ENCODE data around the gene NSUN4. TPM values are rescaled to one million over a fixed set of nuclear protein-coding genes. Genes with fewer than 3 reads are reported as not detected.
A peak's percentile ranks its signal among the peaks of the same experiment; 100 is the strongest.
"Not testable (repeated sequence)": the region's sequence is repeated elsewhere in the genome, so short reads cannot be mapped to it uniquely, and the experiment has no call there.

Gene NSUN4
- total and polyA plus RNA-seq, 12 donors = 9.6 to 18.7 (median 15.6) TPM

DNA sequence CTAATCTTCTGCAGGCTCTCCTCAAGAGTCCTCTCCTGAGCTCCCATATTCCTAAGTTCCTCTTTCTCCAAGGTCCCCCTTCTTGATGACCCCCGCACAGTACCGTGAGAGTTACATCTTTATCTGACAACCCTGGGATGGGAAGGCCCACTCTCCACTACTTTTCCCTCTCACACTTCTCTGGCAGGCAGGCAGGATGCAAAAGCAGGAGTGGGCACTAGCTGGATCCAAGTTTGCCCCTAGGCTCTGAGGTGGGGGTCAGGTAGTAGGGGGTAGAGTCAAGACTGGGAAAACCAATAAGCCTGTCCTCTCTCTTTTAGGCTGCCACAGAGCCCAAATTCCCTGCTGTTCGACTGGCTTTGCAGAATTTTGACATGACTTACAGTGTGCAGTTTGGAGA lies 3.9 kb downstream of the NSUN4 start:
- TF ChIP-seq, protein P1, sequence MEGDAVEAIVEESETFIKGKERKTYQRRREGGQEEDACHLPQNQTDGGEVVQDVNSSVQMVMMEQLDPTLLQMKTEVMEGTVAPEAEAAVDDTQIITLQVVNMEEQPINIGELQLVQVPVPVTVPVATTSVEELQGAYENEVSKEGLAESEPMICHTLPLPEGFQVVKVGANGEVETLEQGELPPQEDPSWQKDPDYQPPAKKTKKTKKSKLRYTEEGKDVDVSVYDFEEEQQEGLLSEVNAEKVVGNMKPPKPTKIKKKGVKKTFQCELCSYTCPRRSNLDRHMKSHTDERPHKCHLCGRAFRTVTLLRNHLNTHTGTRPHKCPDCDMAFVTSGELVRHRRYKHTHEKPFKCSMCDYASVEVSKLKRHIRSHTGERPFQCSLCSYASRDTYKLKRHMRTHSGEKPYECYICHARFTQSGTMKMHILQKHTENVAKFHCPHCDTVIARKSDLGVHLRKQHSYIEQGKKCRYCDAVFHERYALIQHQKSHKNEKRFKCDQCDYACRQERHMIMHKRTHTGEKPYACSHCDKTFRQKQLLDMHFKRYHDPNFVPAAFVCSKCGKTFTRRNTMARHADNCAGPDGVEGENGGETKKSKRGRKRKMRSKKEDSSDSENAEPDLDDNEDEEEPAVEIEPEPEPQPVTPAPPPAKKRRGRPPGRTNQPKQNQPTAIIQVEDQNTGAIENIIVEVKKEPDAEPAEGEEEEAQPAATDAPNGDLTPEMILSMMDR (IDR thresholded peaks at IDR 0.05) = no peak

DNA sequence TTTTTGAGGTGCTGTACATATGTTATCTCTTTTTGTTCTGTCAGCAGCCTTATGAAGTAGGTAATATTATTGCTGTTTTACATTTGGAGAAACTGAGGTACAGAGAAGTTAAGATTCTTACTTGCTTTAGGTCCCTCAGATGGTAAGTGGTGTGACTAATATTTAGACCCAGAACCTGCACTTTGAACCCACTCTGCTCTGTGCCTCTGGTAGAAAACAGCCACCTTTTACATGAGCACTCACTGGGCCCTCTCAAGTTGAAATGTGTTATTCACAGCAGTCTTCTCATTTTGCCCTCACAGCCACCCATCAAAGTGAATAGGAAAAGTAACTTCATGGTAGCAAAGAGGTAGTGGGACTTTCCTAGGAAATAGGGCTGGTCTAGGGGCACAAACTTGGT lies 4.7 kb downstream of the NSUN4 start:
- ATAC-seq (no peak), DNase-seq (no peak)
- no peaks in the 10 kb centered on the region for H3K27me3 ChIP-seq
- TF ChIP-seq, protein P1 (IDR thresholded peaks at IDR 0.05) = no peak
- H3K4me3 ChIP-seq = no peak overlapping the region
- intact Hi-C loops (cut with DNase I) = loop anchor here in 4 of 10 donors (5.0 to 10.0 kb wide), 2 partner anchors 98 to 100 kb away; partner anchors contain the start of gene RAD54L (in 4 of the 4)
- H3K36me3 ChIP-seq = peaks cover 0 to 66% (median 34%) of the 10 kb centered on the region in 9 donors
- no peak overlapping the region for H3K27ac ChIP-seq
- H3K4me1 ChIP-seq = peaks cover 0 to 29% (median 23%) of the 10 kb centered on the region in 9 donors
- no peaks in the 10 kb centered on the region for H3K9me3 ChIP-seq

More for the DNA sequence above, 3.9 kb downstream of the NSUN4 start:
- Histone ChIP-seq H3K9me3 (no peaks in the 10 kb centered on the region), H3K27ac (no peak overlapping the region), H3K4me3 (no peak overlapping the region), H3K36me3 (peaks cover 0 to 58% (median 27%) of the 10 kb centered on the region in 9 donors), H3K27me3 (no peaks in the 10 kb centered on the region), H3K4me1 (peaks cover 0 to 37% (median 24%) of the 10 kb centered on the region in 9 donors)
- no peak for DNase-seq
- intact Hi-C loops (cut with DNase I) = loop anchor here in 7 of 10 donors (5.0 to 10.0 kb wide), 2 partner anchors 42 to 100 kb away; partner anchors contain the start of genes LRRC41 (in 5 of the 7), UQCRH (in 5 of the 7) and RAD54L (in 3 of the 7)
- no peak for ATAC-seq
- 83 to 85% methylated on average over 3 of the region's 3 CpGs for WGBS, 2 donors

DNA sequence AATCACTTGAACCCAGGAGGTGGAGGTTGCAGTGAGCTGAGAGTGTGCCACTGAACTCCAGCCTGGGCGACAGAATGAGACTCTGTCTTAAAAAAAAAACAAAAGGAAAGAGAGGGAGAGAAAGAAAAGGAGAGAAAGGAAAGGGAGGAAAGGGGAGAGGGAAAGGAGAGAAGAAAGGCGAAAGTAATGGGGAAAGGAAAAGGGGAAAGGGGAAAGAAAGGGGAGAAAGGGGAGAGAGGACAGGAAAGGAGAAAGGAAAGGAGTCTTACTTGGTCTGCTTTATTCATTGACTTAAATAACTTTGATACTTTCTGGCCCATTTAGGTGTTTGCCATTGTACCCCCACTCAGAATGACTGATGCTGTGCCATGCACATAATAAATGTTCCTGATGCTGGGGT lies 11.8 kb downstream of the NSUN4 start:
- H3K36me3 ChIP-seq = peaks cover 0 to 98% (median 49%) of the 10 kb centered on the region in 9 donors
- intact Hi-C loops (cut with DNase I) = no loop called here
- TF ChIP-seq, protein P1 (IDR thresholded peaks at IDR 0.05) = no peak

DNA sequence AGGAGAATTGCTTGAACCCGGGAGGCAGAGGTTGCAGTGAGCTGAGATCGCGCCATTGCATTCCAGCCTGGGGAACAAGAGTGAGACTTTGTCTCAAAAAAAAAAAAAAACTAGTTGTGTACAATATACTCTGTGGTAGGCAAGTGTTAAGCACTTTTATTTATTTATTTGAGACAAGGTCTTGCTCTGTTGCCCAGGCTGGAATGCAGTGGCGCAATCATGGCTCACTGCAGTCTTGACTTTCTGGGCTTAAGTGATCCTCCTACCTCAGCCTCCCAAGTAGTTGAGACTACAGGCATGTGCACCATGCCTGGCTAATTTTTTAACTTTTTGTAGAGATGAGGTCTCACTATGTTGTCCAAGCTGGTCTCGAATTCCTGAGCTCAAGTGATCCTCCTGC lies 15.3 kb downstream of the NSUN4 start:
- 90 to 91% methylated on average over 5 of the region's 5 CpGs for WGBS, 2 donors

More for the DNA sequence above, 11.8 kb downstream of the NSUN4 start:
- no peaks in the 10 kb centered on the region for H3K27me3 ChIP-seq
- no peak for ATAC-seq
- WGBS, 2 donors = 87% methylated on average over 2 of the region's 2 CpGs
- DNase-seq = no peak
- H3K27ac ChIP-seq = no peak overlapping the region
- no peak overlapping the region for H3K4me3 ChIP-seq
- no peaks in the 10 kb centered on the region for H3K9me3 ChIP-seq
- peaks cover 0 to 9% (median 0%) of the 10 kb centered on the region in 9 donors for H3K4me1 ChIP-seq

DNA sequence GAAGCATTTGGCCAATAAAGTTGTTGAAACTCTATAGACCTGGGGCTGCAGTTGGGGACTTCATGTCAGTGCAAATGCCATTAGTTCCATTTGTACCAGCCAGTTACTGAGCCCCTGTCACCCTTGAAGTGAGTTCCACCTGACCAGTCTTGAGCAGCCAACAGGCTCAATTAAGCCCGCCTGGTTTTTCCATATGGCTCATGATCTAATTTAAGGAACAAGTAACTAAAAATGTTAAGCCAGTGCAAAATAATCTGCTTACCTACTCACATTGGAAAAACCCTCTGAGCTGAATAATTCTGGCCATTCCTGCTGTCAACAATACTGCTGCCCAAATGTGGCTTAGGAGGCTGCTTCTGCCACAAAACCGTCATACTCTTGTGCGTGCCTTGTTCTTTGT lies 21.6 kb downstream of the NSUN4 start:
- no peaks in the 10 kb centered on the region for H3K9me3 ChIP-seq
- intact Hi-C loops (cut with DNase I) = no loop called here
- ATAC-seq = peak in 1 of 8 donors; percentile 31

More for the DNA sequence above, 15.3 kb downstream of the NSUN4 start:
- H3K4me1 ChIP-seq; DNase-seq; ATAC-seq; H3K4me3 ChIP-seq; H3K9me3 ChIP-seq; intact Hi-C loops (cut with DNase I); H3K27me3 ChIP-seq; H3K27ac ChIP-seq: not testable (repeated sequence)
- H3K36me3 ChIP-seq = peaks cover 0 to 95% (median 40%) of the 10 kb centered on the region in 9 donors

More for the DNA sequence above, 21.6 kb downstream of the NSUN4 start:
- Histone ChIP-seq H3K27ac (no peak overlapping the region), H3K4me3 (no peak overlapping the region), H3K4me1 (no peaks in the 10 kb centered on the region), H3K27me3 (no peaks in the 10 kb centered on the region), H3K36me3 (peaks cover 0 to 98% (median 39%) of the 10 kb centered on the region in 9 donors)
- no peak for DNase-seq
- WGBS, 2 donors = 83 to 86% methylated on average over 3 of the region's 3 CpGs
- TF ChIP-seq, protein P1 (IDR thresholded peaks at IDR 0.05) = no peak
